NCI-H128 (cell line): ENCODE data around the gene TSTD2.
"Not testable (repeated sequence)": the region's sequence is repeated elsewhere in the genome, so short reads cannot be mapped to it uniquely, and the experiment has no call there.

ENCODE experiments used
- DNase-seq: peaks from one replicate; lab custom pipeline; 2025; ENCODE audit not compliant: unreplicated experiment; lab: John Stamatoyannopoulos, UW

Gene TSTD2

GRCh38 chr9:97593960-97594359 lies 39.2 kb downstream of the TSTD2 start:
- no peak for DNase-seq

DNA sequence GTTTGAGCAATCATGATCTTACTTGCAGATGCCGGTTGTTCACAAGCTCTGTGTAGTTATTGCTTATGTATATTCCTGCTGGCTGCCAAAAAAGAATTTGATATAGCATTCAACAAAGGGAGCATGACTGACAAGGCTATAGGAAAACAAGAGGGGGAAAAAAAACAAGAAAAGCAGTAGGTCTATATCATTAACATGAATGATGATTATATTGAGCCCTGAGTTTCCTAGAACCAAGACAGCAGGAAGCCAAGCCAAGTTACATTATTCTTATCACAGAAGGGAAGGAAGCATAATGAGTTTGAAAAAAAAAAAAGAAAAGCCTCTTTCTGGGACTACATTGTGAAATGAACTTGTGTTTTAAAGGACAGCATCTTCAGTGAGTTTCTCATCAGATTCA lies 41.0 kb downstream of the TSTD2 start:
- DNase-seq, result no peak

- no peak for DNase-seq
Observed at GRCh38 chr9:97591535-97591934, 41.6 kb downstream of the TSTD2 start.

- not testable (repeated sequence) for DNase-seq
Observed at GRCh38 chr9:97586909-97587308, 46.3 kb downstream of the TSTD2 start.

DNA sequence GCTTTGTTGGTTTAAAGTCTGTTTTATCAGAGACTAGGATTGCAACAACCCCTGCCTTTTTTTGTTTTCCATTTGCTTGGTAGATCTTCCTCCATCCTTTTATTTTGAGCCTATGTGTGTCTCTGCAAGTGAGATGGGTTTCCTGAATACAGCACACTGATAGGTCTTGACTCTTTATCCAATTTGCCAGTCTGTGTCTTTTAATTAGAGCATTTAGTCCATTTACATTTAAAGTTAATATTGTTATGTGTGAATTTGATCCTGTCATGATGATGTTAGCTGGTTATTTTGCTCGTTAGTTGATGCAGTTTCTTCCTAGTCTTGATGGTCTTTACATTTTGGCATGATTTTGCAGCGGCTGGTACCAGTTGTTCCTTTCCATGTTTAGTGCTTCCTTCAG lies 48.4 kb downstream of the TSTD2 start:
- not testable (repeated sequence) for DNase-seq

DNA sequence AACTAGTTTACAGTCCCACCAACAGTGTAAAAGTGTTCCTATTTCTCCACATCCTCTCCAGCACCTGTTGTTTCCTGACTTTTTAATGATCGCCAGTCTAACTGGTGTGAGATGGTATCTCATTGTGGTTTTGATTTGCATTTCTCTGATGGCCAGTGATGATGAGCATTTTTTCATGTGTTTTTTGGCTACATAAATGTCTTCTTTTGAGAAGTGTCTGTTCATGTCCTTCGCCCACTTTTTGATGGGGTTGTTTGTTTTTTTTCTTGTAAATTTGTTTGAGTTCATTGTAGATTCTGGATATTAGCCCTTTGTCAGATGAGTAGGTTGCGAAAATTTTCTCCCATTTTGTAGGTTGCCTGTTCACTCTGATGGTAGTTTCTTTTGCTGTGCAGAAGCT lies 51.6 kb downstream of the TSTD2 start:
- not testable (repeated sequence) for DNase-seq

- no peak for DNase-seq
Observed at GRCh38 chr9:97579914-97580313, 53.3 kb downstream of the TSTD2 start.

- DNase-seq, result no peak
Observed at GRCh38 chr9:97578846-97579245, 54.3 kb downstream of the TSTD2 start.

- no peak for DNase-seq
Observed at GRCh38 chr9:97577051-97577450, 56.1 kb downstream of the TSTD2 start.

GRCh38 chr9:97575673-97576200 lies 57.4 kb downstream of the TSTD2 start:
- DNase-seq, result no peak

- not testable (repeated sequence) for DNase-seq
Observed at GRCh38 chr9:97574921-97575672, 58.1 kb downstream of the TSTD2 start.

- DNase-seq, result not testable (repeated sequence)
Observed at GRCh38 chr9:97574101-97574571, 59.0 kb downstream of the TSTD2 start.

DNA sequence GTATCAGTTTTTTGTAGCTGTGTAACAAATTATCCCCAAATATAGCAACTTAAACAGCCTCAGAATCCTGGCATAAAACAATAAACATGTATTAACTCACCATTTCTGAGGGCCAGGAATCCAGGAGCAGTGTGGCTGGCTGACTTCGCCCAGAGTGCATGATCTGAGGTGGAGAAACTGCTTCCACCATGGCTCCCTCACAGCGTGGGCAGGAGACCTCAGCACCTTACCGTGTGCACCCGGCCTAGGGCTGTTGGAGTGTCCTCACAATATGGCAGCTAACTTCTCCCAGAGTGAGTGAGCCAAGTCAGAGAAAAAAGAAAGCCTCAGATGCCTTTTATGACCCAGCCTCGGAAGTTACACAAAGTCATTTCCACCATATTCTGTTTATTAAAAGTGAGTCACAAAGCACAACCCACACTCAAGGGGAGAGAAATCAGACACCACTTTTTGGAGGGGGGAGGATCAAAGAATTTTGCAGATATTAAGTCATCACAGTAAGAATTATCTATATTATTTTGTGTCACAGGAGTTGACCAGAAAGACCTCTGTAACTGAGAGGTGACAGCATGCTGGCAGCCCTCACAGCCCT lies 59.6 kb downstream of the TSTD2 start:
- DNase-seq, result no peak

DNA sequence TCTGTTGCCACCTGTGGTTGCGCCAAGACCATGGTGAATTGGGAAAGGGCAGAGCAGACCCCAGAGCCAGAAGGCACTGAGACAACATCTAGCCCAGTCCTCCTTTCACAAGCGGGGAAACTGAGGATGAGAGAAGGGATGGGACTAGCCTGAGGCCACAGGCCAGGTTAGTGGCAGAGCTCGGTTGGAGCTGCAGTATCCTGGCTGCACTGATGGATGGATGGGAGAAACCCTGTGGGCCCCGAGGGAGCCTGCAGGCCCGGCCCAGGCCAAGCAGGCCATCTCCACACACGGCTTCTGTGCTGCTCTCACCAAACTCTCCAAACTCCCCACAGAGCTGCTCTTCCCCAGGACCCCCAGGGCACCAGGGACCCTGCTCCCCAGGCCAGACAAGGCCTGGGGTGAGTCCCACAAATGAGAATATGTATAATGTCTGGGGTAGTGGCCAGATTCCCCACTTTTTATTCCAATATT lies 60.2 kb downstream of the TSTD2 start:
- no peak for DNase-seq

DNA sequence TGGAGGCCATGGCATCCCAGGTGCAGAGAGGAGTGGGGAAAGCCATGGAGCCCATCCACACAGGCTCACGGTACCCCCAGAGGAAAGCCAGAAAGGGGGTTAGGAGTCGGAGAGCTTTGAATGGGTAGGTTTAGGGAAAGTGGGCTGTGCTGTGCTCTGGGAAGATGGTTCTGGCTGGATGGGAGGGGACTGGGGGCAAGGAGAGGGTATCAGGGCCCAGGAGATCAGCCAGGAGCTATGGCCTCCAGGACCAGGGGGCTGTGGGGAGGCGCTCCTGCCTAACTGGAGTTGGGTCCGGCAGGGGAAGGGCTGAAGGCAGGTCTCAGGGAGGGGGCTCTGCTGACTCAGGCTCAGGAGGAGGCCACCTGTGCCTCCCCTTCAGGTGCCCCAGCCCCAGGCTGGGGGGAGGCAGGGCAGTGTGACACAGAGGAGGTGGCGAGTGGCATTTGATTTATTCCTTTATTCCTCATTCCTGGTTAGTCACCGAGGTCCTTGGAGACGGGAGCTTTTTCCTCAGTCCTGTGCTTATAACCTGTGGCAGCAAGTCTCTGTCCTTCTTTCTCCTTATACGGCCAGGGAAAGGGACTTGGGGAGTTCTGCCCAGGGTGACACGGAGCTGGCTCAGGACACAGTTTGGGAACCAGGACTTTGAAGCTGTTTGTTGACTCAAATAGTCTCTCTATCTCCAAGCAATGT lies 60.8 kb downstream of the TSTD2 start:
- DNase-seq, result no peak

DNA sequence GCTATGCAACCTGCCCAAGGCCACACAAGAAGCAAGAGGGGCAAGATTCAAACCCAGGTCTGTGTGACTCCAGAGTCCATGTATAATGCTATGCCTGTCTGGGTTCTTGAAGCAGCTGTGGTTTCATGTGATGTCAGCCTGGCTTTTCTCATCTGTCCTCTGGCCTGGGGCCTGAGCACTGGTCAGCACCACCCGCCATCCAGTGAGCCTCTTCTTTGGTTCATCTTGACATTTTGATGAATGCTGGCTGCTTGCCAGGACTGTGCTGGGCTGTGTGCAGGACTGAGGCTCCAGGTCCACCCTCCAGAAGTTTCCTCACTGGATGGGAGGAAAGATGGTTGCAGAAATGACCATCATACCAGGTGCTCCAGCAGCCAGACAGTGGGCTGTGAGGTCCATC lies 61.5 kb downstream of the TSTD2 start:
- DNase-seq, result no peak

DNA sequence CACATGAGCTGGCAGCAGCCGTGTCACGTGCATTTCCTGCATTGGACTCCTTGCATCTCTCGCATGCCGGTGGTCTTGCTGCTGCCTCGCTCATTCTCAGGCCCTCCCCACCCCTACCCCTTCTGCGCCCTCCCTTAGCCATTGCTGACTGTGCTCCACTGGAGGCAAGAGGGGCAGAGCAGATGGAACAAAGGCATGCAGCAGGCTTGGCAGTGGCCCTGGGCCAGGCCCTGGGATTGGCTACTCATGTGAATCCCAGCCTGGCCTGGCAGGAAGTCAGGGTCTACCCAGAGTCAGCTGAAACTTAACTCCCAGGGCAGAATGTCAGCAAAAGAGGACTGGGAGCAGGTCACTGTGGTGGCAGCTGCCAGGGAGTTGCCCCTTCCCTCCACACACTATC lies 62.3 kb downstream of the TSTD2 start:
- no peak for DNase-seq

DNA sequence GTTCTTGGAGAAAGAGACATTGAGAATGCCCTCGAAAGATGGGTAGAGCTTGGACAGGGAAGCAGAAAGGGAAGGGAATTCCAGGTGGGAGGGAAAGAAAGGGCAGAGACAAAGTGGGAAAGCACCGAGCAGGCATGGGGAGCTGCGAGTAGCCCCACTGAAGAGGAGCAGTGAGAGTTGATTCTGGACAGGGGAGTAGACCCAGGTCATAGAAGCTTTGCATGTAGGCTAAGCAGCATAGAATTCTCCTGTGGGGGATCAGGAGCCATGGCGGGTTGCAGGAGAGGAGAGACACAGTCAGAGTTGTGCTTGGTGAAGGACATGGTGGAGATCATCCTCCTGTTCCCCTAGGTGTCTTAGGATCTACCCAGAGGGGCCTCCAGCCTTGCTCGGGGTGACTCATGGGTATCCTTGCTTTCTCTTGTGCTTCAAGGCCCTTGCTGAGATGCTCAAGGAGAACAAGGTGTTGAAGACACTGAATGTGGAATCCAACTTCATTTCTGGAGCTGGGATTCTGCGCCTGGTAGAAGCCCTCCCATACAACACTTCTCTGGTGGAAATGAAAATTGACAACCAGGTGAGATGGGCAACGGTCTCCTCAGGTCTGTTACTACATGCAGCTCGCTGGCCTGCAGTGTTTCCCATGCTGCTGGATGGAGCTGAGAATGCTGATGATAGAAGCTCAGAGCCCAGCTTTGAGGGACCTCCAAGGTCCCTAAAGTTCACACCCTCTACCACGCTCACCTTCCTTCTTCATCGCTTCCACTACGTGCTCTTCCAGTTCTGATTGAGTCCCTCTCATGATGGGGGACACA lies 64.5 kb downstream of the TSTD2 start:
- DNase-seq, result no peak

- DNase-seq, result no peak
Observed at GRCh38 chr9:97567894-97568202, 65.3 kb downstream of the TSTD2 start.

DNA sequence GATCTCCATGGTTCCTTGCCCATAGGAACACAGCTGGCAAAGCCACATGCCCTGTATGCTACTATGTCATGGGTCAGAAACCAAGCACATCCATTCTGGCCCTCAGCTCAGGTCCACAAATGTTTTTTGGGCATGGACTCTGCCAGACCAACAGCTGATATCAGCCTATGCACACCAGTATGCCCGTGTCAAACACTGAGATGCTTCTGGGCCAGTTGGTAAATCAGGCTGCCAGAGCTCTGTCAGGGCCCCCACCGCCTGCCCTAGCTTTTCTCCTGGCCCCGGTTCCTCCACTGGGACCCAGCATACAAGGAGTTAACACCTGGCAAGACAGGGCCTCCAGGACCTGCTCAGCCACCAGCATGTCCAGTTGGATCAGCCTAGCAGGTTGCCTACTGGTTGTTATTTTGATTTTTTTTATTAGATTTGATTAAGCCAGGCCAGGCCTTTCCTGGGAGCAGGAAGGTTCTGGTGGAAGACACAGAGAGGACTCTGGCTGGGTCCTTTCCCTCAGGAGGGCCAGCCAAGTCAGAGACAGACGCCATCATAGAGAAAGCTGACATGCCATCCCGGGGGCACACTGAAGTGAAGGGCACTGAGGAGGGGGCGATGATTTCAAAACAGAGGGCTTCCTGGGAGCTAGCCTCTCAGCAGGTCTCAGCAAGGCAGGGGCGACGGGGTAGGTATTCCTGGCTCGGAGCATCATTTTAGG lies 65.8 kb downstream of the TSTD2 start:
- DNase-seq, result no peak
